ENCODE measurements around the gene ANKRD35. TPM values are rescaled to one million over a fixed set of nuclear protein-coding genes. Genes with fewer than 3 reads are reported as not detected.
A peak's percentile ranks its signal among the peaks of the same experiment; 100 is the strongest.

The ANKRD35 gene
- total and polyA plus RNA-seq, 2 experiments from 2014 or later, result 0.77 TPM; not detected in 1

GRCh38 chr1:145847827-145848226, 37.8 kb downstream of the ANKRD35 start:
- Histone ChIP-seq H3K4me1 (ENCODE audit: low read depth) (peaks cover 3% of the 10 kb centered on the region), H3K4me3 (no peak overlapping the region), H3K27ac (no peak overlapping the region), H3K27me3 (no peaks in the 10 kb centered on the region), H3K36me3 (peaks cover 31% of the 10 kb centered on the region), H3K9me3 (ENCODE audit: low read depth) (no peaks in the 10 kb centered on the region)
- DNase-seq (ENCODE audit: low read depth in 1 of 2, low spot score in 1 of 2), result no peak
- TF ChIP-seq, protein P1, sequence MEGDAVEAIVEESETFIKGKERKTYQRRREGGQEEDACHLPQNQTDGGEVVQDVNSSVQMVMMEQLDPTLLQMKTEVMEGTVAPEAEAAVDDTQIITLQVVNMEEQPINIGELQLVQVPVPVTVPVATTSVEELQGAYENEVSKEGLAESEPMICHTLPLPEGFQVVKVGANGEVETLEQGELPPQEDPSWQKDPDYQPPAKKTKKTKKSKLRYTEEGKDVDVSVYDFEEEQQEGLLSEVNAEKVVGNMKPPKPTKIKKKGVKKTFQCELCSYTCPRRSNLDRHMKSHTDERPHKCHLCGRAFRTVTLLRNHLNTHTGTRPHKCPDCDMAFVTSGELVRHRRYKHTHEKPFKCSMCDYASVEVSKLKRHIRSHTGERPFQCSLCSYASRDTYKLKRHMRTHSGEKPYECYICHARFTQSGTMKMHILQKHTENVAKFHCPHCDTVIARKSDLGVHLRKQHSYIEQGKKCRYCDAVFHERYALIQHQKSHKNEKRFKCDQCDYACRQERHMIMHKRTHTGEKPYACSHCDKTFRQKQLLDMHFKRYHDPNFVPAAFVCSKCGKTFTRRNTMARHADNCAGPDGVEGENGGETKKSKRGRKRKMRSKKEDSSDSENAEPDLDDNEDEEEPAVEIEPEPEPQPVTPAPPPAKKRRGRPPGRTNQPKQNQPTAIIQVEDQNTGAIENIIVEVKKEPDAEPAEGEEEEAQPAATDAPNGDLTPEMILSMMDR (IDR thresholded peaks at IDR 0.05; ENCODE audit: low read depth, low read length), result no peak

DNA sequence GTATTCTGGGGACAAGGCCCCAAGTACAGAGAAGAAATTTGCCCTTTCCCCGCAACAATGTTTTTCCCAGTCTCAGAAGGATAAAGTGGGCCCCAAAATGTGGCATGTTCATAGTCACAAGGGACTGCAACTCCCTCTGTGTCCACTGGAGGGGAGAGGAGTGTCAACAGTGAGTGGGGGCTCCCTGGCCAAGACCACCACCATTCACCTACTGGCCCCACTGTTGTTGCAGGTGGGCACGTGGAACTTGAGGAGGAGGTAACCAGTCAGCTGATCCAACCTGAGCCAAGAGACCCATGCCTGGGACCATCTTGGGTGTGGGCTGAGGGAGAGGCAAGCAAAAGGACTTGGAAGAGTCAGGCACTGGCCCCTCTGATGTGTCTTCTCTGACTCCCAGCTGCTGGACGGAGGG, 39.5 kb downstream of the ANKRD35 start:
- Histone ChIP-seq H3K27me3 (no peaks in the 10 kb centered on the region), H3K36me3 (peaks cover 32% of the 10 kb centered on the region), H3K27ac (peak overlapping the region; percentile 47), H3K4me3 (peak overlapping the region; percentile 37), H3K4me1 (ENCODE audit: low read depth) (peaks cover 3% of the 10 kb centered on the region), H3K9me3 (ENCODE audit: low read depth) (no peaks in the 10 kb centered on the region)
- TF ChIP-seq, protein P1 (IDR thresholded peaks at IDR 0.05; ENCODE audit: low read depth, low read length), result peak; percentile 75
- DNase-seq (ENCODE audit: low read depth in 1 of 2, low spot score in 1 of 2), result peak; percentile 46 to 61

DNA sequence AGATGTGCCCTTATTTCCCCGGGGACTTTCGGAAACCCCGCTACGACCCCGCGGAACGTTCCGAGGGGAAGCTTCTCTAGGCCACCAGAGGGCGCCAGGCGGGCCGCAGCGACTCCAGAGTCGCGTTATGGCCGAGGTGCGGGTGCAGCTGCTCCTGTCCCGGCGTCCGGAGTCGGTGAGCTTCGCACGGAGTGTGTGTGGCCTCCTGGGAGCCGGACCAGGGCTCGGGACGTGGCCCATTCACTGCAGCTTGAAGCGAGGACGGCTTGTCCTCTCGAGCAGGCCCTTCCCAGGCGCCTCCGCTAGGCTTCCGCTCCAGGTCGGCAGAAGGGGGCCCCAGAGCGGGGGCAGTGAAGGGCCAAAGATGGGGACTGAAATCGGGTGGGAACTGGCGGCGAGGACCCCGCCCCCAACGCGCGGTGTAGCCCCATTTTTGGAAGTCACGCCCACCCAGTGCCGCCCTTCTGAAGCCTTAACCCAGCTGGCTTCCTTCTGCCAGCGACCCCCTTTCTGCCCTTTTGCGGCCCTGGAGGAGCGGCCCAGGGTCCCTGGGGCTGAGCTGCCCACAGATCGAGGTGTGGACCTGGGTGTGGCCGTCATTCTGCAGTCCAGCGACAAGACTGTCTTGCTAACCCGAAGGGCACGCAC, 40.0 kb downstream of the ANKRD35 start, which contains the start of gene NUDT17:
Gene NUDT17, plus strand, starts transcription at position 117 of the 648 bp plus-strand sequence. Its CDS starts 11 bp downstream, at position 128.
- peaks cover 3% of the 10 kb centered on the region for H3K4me1 ChIP-seq (ENCODE audit: low read depth)
- no peaks in the 10 kb centered on the region for H3K9me3 ChIP-seq (ENCODE audit: low read depth)
- peak; percentile 81 to 92 for DNase-seq (ENCODE audit: low read depth in 1 of 2, low spot score in 1 of 2)
- H3K36me3 ChIP-seq, result peaks cover 31% of the 10 kb centered on the region
- H3K27me3 ChIP-seq, result no peaks in the 10 kb centered on the region
- TF ChIP-seq, protein P1 (IDR thresholded peaks at IDR 0.05; ENCODE audit: low read depth, low read length), result peak; percentile 98
- peak within 1 kb of the TSS; percentile 47 for H3K27ac ChIP-seq
- H3K4me3 ChIP-seq, result peak within 1 kb of the TSS; percentile 37

GRCh38 chr1:145845144-145845513, 40.5 kb downstream of the ANKRD35 start:
- H3K36me3 ChIP-seq, result peaks cover 34% of the 10 kb centered on the region
- H3K4me1 ChIP-seq (ENCODE audit: low read depth), result peaks cover 3% of the 10 kb centered on the region
- no peaks in the 10 kb centered on the region for H3K9me3 ChIP-seq (ENCODE audit: low read depth)
- peak overlapping the region; percentile 37 for H3K4me3 ChIP-seq
- H3K27ac ChIP-seq, result no peak overlapping the region
- no peaks in the 10 kb centered on the region for H3K27me3 ChIP-seq
- DNase-seq (ENCODE audit: low read depth in 1 of 2, low spot score in 1 of 2), result no peak
- TF ChIP-seq, protein P1 (IDR thresholded peaks at IDR 0.05; ENCODE audit: low read depth, low read length), result no peak

GRCh38 chr1:145843031-145843430, 42.6 kb downstream of the ANKRD35 start:
- TF ChIP-seq, protein P1 (IDR thresholded peaks at IDR 0.05; ENCODE audit: low read depth, low read length), result no peak
- Histone ChIP-seq H3K27ac (no peak overlapping the region), H3K4me3 (no peak overlapping the region), H3K27me3 (no peaks in the 10 kb centered on the region), H3K9me3 (ENCODE audit: low read depth) (no peaks in the 10 kb centered on the region), H3K36me3 (peaks cover 43% of the 10 kb centered on the region), H3K4me1 (ENCODE audit: low read depth) (peaks cover 3% of the 10 kb centered on the region)
- no peak for DNase-seq (ENCODE audit: low read depth in 1 of 2, low spot score in 1 of 2)
